GM19023 (cell line): Measurements from ENCODE around the gene DUSP19.
"Not testable (repeated sequence)": the region's sequence is repeated elsewhere in the genome, so short reads cannot be mapped to it uniquely, and the experiment has no call there.

Experiments used
- ATAC-seq: cut with Tn5 transposase; IDR thresholded peaks from one replicate; pipeline ENCODE4 v1.9.1; 2021; ENCODE audit warnings: mild to moderate bottlenecking, moderate library complexity; ENCODE audit not compliant: unreplicated experiment

The DUSP19 gene

GRCh38 chr2:183078464-183079138 lies at the start of gene DUSP19:
TSS of gene DUSP19 (plus strand) at chr2:183078747. CDS start at chr2:183078934, 187 bp downstream.
- ATAC-seq: peak; percentile 90

- no peak for ATAC-seq
Observed at GRCh38 chr2:183029219-183029618, 49.3 kb upstream of the DUSP19 start.

- no peak for ATAC-seq
Observed at GRCh38 chr2:183031911-183032794, 46.4 kb upstream of the DUSP19 start.

- ATAC-seq: no peak
Observed at GRCh38 chr2:183033951-183034350, 44.6 kb upstream of the DUSP19 start.

- ATAC-seq: no peak
Observed at GRCh38 chr2:183034806-183035205, 43.7 kb upstream of the DUSP19 start.

- ATAC-seq: no peak
Observed at GRCh38 chr2:183035298-183035953, 43.1 kb upstream of the DUSP19 start.

- peak; percentile 19 for ATAC-seq
Observed at GRCh38 chr2:183035954-183036669, 42.4 kb upstream of the DUSP19 start.

- ATAC-seq: no peak
Observed at GRCh38 chr2:183037074-183037552, 41.4 kb upstream of the DUSP19 start.

- ATAC-seq: peak; percentile 56
Observed at GRCh38 chr2:183037553-183038340, 40.8 kb upstream of the DUSP19 start.

GRCh38 chr2:183038341-183039300 lies 39.9 kb upstream of the DUSP19 start, which contains the start of gene NCKAP1:
TSS of gene NCKAP1 (minus strand) at chr2:183038457. CDS start at chr2:183038099, 358 bp downstream.
- ATAC-seq: peak; percentile 87

GRCh38 chr2:183040604-183041003 lies 37.9 kb upstream of the DUSP19 start:
- no peak for ATAC-seq

- ATAC-seq: not testable (repeated sequence)
Observed at GRCh38 chr2:183043580-183043979, 35.0 kb upstream of the DUSP19 start.

- ATAC-seq: not testable (repeated sequence)
Observed at GRCh38 chr2:183047486-183048125, 30.9 kb upstream of the DUSP19 start.

- ATAC-seq: no peak
Observed at GRCh38 chr2:183049420-183049819, 29.1 kb upstream of the DUSP19 start.

- ATAC-seq: peak; percentile 50
Observed at GRCh38 chr2:183057333-183057985, 21.1 kb upstream of the DUSP19 start.

- ATAC-seq: no peak
Observed at GRCh38 chr2:183059561-183059960, 19.0 kb upstream of the DUSP19 start.

GRCh38 chr2:183060571-183061231 lies 17.8 kb upstream of the DUSP19 start:
- ATAC-seq: no peak
